HTR-8/SVneo (cell line): ENCODE measurements around the gene SKOR1.

Experiments used
- DNase-seq: peaks from one replicate; pipeline ENCODE4 v3.0.0; 2011; ENCODE audit warnings: low spot score, mixed read lengths; ENCODE audit not compliant: insufficient read length
- FAIRE-seq: peaks from 2 replicates; lab custom pipeline; 2011; peaks lifted over from hg19 to GRCh38; lab: Jason Lieb, UNC

The SKOR1 gene

DNA sequence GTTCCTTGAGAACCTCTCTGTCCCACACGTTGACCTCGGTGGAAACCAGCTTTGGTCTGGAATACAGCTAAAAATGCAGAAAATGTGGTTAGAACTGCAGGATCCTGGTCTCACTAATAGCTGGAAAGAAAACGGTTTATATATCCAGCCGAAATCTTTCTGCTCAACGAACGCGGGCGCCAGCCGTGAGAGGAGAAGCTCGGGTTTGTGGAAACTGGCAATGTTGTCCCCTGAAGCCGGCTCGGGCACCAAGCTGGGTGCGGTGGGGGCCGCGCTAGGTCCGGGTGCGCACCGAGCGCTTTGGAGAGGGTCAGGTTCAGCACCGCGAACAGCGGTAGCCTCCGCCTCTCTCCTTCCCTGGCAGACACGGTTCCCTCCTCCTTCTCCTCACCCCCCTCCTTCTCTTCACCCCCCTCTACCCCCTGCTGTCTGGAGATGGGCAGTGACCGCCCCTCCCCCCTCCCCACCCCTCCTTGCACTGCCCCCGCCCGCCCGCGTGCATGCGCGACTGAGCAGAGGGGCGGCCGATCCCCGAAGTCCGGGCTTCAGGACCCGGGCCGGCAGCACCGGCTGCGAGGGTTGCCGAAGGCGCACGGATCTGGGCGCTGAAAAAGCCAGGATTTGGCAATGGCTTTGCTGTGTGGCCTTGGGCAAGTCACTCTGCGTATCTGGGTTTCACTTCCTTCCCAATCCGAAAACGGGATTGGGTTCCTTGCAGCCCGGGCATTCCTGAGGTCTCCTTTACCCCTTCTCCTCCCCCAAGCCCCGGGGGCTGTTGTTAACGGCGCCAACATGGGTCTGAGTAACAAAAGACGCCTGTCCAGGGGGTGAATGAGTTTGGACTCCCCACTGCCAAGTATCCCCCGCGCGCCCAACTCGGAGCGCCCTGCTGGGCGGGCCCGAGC lies at the start of gene SKOR1:
Gene SKOR1 (plus strand): TSS at position 534 of the 905 bp plus-strand sequence. CDS start 94 bp downstream, at position 628.
- DNase-seq (no peak), FAIRE-seq (no peak)

GRCh38 chr15:67775998-67776397 lies 49.3 kb upstream of the SKOR1 start:
- no peak for DNase-seq
- FAIRE-seq = no peak

DNA sequence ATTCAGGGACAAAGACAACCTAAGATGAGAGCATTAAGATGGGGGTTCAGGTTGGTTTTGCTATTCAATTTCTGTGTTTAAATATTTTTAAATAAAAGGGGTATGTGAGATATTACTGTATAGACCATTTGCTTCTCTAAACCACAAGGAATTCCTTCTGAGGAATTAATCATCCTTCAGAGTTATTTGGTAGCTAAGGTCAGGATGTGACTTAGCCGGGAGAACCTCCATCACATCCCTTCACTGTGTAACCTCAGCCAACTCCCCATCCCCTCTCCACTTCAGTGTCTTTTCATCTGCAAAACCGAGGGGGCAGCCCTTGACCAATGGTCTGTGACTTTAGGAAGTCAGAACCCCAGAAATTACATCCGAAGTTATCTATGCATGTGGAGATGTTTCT lies 48.7 kb upstream of the SKOR1 start:
- DNase-seq = peak; percentile 51
- FAIRE-seq = peak; percentile 33

GRCh38 chr15:67777071-67777470 lies 48.2 kb upstream of the SKOR1 start:
- FAIRE-seq = no peak
- no peak for DNase-seq

- DNase-seq (no peak), FAIRE-seq (no peak)
These were observed 47.5 kb upstream of the SKOR1 start for GRCh38 chr15:67777773-67778172.

DNA sequence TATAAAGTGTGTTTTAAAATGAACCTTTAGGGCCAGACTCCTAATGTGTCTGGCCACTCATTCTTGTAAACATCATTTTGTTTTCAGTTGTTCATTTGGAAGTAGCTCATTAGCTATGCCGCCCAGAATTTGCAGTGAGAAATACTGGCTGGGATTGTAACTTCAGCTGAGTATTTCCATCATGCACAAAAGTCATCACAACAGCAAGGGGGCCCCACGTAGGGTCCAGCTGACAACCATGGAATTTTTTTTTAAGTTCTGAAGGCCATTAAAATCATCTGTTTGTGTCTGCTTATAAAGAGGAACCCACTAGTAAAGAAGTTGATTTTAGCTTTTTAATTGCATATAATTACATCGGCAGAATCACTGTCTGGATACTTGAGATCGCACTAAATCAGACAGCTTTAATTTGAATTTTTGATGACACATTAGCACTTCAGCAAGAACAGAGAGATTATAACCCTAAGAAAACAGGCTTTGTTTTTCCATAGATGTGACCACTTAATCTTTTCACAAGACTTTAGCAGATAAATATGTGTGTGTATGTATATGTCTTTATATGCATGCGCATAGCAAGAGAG lies 46.3 kb upstream of the SKOR1 start:
- no peak for FAIRE-seq
- DNase-seq = no peak

DNA sequence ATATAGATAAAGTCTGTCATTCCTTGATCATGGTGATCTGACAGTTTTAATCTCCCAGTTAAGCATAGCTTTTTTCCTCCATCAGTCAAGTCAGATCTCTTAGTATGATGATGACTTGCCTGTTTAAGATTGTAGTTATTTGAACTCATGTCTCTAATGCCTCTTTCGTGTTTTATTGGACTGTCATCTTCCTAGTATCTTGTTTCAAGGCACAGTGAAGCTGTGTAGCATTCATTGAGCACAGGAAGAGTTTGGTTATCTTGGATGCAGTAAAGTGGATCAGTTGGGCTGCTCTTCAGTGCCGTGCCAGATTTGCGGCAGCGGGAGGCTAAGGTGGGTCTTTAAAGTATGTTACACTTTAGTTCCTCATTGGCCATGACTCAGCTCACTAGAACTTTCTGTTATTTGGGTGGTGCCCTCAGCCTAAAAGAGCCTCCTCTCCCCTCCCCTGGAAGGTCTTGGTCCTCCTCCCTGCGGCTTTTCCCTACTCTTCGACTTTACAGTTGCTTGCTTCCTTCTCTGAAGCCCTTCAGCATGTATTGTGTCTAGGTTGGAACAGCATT lies 45.7 kb upstream of the SKOR1 start:
- FAIRE-seq = peak; percentile 31
- DNase-seq = no peak

DNA sequence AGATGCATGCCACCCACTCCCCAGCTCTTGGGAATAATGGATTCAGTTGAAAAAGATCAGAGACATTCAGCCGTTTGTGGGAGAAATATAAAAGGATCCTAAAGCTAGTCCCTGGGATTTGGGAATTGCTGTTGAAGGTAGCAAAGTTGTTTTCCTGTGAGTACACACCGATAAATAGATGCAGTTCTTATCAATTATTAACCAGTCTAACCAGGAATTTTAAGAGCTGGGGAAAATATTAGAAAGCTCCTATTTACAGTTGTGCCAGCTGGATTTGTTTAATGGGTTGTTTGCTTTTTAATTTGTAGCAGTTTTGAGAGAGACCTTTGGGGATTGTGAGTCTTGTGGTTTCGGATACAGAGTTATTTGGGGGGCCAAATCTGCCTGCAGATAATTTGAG lies 44.2 kb upstream of the SKOR1 start:
- no peak for FAIRE-seq
- DNase-seq = no peak

GRCh38 chr15:67781907-67782690 lies 43.2 kb upstream of the SKOR1 start:
- DNase-seq = no peak
- FAIRE-seq = no peak

GRCh38 chr15:67782691-67782991 lies 42.7 kb upstream of the SKOR1 start:
- no peak for FAIRE-seq
- no peak for DNase-seq

- DNase-seq (no peak), FAIRE-seq (peak; percentile 20)
These were observed 42.0 kb upstream of the SKOR1 start for GRCh38 chr15:67783303-67783702.

DNA sequence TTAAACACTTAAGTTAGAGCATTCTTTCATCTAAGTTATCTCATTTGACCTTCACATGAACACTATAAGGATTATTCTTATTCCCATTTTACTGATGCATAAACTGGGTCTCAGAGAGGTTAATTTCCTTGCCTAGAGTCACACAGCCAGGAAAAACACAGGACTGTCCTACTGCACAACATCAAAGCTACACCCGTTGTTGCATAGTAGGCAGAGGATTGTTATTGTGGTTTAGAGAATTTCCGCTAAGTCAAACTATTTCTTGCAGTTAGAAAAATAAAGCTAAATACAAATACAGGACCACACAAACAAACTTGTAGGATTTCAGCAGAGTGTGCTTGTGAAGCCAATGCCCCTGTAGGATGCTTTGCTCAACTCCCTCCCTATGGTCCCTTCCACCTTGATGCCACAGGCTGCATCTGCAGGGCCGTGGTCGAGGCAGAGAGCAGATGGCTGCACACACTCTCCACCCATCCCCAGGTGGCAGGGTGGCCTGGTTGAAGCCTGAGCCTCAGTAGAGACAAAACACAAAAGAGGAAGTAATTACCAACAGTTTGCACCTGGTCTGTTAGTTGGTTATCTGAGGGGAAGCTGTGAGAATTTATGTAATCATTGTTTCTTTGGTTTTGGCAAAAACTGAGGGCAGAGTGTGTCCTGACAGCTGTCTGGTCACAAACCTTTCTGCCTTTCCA lies 41.1 kb upstream of the SKOR1 start:
- FAIRE-seq (no peak), DNase-seq (no peak)

DNA sequence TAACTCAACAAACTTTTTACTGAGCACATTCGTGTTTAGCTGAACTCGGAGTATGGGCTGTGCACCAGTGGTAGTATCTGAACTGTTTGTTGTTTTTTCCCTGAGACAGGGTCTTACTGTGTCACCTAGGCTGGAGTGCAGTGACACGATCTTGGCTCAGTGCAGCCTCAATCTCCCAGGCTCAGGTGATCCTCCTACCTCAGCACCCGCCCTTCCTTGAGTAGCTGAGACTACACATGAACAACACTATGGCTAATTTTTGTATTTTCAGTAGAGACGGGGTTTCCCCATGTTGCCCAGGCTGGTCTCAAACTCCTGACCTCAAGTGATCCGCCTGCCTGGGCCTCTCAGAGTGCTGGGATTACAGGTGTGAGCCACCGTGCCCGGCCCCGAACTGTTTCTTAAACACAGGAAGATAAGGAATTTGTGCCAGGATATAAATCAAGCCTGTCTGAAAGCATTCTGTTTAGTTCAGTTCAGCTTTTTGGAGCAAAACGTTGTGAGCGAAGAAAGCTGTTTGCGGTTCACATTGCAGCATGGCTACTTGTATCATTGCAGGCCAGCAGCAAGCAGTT lies 40.4 kb upstream of the SKOR1 start:
- DNase-seq = no peak
- FAIRE-seq = no peak

DNA sequence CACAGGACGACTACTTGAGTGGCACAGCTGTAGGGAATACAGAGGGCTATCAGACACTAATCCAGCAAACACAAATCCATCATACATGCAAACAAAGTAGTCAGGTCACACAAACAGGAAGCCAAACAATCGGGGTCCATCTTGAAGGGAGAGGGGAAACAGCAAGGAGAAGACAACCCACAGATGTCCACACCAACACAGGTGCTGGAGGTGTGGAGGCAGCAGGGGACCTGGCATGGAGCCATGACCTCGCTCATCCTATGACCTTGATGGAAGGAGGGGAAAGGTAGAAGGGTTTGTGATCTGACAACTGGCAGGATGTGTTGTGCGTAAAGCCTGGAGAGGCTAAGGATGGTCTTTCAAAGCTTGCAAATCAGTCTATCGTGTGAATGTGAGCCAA lies 39.9 kb upstream of the SKOR1 start:
- no peak for DNase-seq
- peak; percentile 82 for FAIRE-seq

DNA sequence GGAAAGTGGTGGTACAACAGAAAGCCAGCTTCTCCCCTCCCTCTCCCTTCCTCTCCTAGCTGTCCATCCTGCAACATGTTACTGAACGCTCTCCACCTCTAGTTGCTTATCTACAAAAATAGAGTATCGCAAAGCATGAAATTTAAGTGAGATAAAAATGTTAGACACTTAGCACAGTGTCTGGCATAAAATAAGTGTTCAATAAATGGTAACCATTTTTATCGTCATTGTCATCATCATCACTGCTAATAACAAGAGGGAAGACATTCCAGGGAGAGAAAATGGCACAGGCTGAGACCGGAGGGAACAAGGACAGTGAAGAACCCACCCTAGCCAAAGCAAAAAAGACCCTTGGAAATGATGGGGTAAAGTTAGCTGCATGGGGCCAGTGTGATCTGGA lies 38.7 kb upstream of the SKOR1 start:
- no peak for DNase-seq
- FAIRE-seq = no peak

GRCh38 chr15:67788986-67789385 lies 36.3 kb upstream of the SKOR1 start:
- no peak for FAIRE-seq
- no peak for DNase-seq

GRCh38 chr15:67790610-67791319 lies 34.5 kb upstream of the SKOR1 start:
- no peak for DNase-seq
- FAIRE-seq = no peak

GRCh38 chr15:67792250-67792942 lies 32.9 kb upstream of the SKOR1 start:
- FAIRE-seq (peak; percentile 42), DNase-seq (peak; percentile 64)
